HS-5 (cell line): ENCODE data around the gene PRR29.
A peak's percentile ranks its signal among the peaks of the same experiment; 100 is the strongest.
"Not testable (repeated sequence)": the region's sequence is repeated elsewhere in the genome, so short reads cannot be mapped to it uniquely, and the experiment has no call there.

ENCODE experiments used
- DNase-seq: peaks from one replicate; pipeline ENCODE4 v3.0.0-alpha.2; 2012; ENCODE audit warnings: low read depth

PRR29 gene

DNA sequence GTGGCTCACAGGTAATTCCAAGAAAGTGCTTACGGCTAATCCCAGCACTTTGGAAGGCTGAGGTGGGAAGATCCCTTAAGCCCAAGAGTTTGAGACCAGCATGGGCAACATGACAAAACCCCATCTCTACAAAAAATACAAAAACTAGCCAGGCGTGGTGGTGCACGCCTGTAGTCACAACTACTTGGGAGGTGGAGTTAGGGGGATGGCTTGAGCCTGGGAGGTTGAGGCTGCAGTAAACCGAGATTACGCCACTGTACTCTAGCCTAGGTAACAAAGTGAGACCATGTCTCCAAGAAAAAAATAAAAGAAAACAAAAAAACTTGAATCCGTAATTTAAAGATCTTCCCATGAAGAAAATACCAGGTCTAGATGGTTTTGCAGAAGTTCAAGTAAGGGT, 17.3 kb downstream of the PRR29 start:
- DNase-seq = no peak

DNA sequence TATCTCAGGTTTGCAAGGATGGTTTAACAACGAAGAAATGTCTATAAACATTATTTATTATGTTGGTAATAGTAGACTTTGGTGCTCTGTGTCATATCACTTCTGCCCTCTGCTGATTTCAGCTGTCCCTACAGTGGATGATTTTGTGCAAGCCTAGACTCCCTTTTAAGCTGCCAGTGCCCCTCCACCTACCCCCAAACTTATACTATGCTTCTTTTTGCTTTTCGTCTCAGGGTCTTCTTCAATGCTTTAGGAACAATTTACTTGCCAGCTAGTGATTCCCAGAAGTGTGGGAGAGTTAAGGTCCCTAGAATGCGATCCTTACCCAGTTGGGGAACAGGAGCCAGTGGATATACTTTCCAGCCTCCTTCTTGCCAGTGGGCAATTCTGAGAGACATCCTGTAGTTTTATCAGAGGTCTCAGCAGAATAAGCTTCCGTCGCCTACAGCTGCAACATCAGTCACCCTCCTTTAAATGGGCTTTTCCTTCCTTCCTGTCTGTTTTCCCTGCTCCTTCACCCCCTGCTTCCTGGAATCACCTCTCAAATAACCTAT, 18.2 kb downstream of the PRR29 start:
- no peak for DNase-seq

DNA sequence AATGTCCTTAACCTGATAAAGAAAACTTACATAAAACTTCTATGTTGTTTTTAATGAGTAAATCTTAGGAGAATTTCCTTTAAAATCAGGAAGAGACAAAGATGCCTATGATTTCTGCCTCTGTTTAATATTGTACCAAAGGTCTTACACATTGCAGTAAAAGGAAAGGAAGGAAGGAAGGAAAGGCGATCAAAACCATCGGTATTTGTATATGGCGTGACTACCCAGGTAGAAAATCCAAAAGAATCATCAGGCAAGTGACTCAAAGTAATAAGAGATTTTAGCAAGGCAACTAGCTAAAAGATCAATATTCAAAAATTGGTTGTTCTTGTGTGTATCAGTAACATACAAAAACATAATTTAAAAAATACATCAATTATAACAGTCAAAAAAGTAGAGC, 18.8 kb downstream of the PRR29 start:
- no peak for DNase-seq

DNA sequence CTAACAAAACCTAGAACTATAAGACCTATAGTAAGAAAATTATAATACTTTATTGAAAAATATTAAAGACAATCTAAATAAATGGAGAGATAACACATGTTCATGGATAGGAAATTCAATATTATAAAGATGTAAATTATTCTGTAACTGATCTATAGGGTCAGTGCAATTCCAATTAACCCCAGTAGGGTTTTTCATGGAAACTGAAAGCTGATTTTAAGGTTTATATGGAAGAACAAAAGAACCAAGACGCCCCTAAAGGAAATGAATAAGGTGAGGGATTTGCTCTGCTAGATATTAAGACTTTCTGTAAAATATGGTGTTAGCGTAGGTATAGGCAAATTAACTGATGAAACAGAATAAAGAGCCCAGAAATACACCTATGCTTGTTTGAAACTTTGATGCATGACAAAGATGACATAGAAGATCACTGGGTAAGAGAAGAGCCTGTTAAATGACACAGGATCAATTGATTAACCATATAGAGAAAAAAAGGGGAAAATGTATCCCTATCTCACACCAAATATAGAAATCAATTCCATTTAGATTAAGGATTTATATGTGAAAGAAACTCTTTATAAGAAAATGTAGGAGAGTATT, 19.3 kb downstream of the PRR29 start:
- DNase-seq = no peak

DNA sequence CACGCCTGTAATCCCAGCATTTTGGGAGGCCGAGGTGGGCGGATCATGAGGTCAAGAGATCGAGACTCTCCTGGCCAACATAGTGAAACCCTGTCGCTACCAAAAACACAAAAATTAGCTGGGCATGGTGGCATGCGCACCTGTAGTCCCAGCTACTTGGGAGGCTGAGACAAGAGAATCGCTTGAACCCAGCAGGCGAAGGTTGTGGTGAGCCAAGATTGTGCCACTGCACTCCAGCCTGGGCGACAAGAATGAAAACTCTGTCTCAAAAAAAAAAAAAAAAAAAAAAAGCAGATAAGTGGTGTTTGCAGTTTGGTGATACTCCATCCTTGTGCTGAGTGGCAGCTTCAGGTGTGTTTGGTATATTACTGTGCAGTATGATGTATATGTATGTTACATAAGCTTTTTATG, 21.4 kb downstream of the PRR29 start:
- not testable (repeated sequence) for DNase-seq

DNA sequence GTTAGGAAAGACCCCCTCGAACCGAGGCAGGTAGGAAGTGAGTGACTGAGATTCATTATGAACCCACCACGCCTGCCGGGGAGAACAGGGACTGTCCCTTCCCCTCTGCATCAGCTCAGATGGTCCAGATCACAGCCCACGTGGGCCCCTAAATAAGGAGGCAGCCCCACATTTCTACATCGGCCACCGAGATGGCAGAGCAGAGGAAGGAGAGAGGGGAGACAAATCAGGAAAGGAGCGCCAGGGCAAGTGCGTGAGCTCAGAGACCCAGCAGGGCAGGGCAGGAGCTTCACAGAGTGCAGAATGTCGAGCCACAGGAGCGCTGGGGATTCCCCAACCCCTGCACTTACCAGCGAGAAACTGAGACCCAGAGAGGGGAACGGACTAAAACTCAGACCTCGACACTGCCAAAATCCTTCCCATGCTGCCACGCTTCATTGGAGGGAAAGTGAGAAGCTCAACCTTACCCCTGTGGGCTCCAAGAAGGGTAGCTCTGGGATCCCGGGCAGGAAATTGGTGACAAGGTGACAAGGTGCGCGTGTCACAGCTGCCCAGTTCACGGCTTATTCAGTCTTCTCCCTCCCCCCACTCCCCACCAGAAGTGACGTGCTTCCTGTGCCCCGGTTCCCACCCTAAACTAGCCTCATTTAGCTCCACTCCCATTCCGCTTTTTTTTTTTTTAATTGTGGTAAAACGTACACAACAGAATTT, 22.1 kb downstream of the PRR29 start, which contains the start of gene ICAM2:
Gene ICAM2 (minus strand): TSS at position 578 of the 711 bp plus-strand sequence. CDS start 13,942 bp downstream, outside the sequence.
- DNase-seq = no peak

DNA sequence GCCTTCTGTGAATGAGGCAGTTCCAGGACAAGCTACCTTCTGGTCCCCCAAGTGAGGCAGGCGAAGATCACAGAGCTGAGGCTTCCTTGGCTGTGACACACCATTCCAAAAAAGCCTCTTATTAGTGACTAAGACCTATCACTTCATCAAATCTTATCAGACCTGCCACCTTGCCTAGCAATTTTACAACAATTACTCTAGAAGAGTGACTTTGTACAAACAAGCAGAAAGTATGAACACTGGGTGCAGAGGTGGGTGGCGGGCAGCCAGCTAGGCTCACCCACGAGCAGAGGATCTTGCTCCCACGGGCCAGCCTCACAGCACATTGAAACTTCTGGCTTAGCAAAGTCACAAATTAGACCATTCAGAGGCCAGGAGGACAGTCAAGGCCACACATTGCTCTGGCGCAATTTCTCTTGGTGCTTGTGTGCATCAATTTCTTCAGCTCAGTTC, 24.5 kb downstream of the PRR29 start:
- no peak for DNase-seq

DNA sequence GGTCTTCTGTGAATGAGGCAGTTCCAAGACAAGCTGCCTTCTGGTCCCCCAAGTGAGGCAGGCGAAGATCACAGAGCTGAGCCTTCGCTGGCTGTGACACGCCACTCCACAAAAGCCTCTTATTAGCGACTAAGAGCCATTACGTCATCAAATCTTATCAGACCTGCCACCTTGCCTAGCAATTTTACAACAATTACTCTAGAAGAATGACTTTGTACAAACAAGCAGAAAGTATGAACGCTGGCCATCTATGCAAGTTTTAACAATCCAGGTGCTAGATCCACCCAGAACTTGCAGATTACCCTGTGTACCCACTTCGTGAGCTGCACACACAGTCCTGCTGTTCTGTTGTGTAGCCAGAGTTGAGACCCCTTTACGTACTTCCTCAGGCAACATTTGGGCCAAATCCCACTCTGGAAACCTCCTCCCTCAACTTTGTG, 26.1 kb downstream of the PRR29 start:
- no peak for DNase-seq

DNA sequence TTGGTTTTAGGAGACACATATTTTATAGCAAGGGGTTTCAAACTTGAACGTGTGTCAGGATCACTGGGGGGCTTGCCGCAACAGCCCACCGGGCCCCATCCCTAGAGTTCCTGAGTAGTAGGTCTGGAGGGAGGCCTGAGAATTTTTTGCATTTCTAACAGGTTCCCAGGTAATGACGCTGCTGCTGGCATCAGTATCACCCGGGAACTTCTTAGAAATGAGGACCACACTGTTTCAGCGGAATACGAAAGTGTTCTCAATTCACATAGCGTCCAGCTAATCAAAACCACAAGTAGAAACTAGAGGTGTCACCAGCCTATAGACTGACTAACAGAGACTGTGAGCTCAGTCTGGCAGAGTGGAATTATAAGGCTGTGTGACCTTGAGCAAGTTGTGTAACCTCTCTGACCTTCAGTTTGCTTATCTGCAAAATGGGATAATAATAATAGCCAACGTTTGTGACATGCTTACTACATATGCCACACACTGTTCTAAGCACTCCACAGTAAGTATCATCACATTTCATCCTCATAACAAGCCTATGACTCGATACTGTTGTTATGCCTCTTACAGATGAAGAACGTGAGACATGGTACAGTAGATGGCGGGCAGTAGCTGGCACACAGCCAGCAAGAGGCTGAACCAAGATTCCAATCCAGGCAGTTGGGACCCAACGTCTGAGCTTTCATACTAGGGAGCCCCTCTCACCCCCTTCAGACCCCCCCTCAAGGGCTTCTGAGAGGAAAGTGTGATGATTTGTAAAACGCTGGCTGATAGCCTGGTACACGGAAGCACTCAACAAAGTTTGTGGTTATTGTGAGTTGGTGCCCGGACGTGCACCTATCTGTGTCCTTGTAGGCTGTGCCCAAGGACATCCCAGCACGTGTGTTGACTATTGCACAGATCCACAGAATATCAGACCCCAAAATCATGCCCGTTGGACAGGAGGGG, 26.9 kb downstream of the PRR29 start:
- DNase-seq = no peak

DNA sequence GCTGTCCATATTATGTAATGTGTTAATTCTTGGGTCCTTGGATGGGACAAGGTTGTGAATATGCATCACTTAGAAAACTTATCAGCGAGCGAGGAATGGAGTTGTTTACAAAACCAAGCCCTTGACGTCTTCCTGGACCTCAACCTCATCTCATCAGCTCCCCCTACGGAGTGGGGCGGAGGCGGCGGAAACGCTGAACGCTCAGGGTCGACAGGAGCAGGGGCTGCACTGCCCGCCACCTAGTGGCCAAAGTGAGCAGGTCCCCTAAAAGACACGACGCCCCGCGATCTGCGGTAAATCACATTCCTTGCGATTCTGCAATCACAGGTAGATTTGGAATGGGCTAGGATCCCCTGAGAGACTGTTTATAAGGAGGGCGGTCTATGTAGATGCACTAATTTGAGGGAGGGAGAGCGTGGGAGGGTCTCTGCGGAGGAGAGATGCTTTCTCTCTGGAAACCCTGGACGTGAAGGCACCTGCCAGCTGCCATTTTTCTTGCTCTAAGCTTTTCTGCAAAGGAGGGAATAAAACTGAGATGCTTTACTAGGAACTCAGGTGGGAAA, 27.7 kb downstream of the PRR29 start:
- peak; percentile 22 for DNase-seq

DNA sequence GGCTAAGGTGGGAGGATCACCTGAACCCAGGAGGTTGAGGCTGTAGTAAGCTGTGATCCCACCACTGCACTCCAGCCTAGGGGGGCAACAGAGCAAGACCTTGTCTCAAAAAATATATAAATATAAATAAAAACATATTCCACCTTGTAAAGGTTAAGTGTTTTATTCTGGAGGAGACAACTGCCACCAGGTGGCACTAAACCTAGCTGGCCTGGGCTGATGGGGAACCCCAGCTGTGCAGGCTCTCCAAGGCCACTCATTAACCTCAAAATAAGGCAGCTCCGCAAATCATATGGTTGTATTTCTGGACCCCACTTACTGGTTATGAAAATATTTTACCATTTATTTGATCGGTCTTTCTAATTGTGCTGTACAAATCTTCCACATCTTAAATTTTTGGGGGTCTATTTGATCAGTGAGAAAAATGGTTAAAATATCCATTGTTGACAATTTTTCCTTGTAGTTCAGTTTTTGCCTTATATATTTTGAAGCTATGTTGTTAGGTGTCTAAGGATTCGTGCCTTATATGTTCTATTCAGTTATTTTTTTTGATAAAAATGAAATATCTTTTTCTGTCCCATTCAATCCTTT, 30.8 kb downstream of the PRR29 start:
- peak; percentile 25 for DNase-seq

DNA sequence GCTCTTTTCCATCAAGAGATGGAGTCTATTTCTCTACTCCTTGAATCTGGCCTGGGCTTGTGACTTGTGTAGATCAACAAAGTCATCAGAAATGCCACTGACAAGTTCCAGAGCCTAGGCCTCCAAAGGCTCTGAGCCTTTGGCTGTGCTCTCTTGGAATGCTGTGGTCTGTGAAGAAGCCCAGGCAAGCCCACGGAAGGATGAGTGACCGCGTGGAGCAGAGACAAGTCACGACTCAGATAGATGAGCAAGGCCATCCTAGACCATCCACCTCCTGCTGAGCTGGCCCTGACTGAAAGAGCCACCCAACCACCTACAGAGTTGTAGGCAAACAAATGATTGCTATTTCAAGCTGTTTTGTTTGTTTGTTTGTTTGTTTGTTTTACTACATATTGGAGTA, 33.9 kb downstream of the PRR29 start:
- DNase-seq = peak; percentile 45

DNA sequence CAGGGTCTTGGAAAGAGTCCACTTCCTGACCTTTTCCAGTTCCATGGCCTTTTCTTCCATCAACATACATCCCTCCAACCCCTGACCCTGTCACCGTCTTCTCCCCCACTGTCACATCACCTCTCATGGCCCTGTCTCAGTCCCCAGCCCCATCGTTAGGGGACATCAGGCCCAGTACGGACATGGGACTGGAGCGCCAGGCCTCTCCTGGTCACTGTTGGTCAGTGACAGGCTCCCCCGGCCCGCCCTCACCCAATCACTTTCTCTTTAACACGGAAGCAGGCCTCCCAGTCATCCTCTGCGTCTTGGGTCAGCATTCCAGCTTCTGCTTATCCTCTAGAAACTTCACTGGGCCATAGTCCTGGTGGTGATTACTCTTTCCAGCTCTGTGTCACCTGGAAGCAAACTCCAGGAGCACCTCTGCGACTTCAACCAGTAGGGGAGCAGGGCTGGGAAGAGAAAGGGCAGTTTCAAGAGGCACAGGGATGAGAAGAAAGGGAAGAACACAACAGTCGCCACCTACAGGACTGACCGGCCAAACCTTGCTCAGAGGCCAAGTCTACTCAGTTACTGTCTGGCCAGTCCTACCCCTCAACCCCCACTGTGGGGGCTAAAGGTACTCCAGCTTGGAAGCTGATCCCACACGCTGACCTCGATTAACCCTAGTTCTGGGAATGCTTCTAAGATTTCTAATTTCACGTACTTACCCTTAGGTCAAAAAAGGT, 38.2 kb downstream of the PRR29 start:
- DNase-seq = no peak

DNA sequence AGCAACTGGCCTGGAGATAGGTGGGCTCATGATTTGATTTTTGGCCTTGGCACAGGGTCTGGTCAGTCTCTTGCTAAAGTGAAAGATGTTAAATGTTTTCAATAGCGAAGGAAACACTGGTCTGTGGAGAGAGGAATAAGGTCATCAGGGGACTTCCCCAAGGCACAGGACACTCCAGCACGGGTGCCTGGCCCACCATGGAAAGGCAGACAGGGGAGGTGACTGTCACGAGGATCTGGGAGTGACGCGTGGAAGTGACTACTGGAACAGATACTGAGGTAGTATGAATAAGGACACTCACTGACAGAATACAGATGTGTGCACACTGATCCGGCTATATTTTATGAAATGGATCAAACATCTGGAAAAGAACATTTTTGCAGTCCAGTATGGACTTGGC, 39.0 kb downstream of the PRR29 start:
- no peak for DNase-seq

DNA sequence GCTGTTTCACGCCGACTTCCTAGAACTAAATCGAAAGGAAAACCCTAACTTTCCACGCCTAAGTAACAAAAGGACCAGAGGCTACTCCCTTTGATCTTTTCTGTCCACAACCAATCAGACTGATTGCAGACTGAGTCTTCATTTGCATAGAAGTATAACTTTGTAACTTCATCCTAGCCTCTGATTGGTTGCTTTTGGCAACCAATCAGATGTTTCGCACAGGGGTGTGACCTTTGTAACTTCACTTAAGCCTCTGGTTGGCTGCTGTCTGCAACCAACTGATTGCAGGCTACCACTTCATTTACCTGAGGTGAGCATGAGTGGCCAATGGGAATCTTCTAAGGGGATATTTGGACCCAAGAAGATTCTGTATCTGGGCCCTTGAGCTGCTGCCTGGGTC, 39.7 kb downstream of the PRR29 start:
- DNase-seq = no peak

DNA sequence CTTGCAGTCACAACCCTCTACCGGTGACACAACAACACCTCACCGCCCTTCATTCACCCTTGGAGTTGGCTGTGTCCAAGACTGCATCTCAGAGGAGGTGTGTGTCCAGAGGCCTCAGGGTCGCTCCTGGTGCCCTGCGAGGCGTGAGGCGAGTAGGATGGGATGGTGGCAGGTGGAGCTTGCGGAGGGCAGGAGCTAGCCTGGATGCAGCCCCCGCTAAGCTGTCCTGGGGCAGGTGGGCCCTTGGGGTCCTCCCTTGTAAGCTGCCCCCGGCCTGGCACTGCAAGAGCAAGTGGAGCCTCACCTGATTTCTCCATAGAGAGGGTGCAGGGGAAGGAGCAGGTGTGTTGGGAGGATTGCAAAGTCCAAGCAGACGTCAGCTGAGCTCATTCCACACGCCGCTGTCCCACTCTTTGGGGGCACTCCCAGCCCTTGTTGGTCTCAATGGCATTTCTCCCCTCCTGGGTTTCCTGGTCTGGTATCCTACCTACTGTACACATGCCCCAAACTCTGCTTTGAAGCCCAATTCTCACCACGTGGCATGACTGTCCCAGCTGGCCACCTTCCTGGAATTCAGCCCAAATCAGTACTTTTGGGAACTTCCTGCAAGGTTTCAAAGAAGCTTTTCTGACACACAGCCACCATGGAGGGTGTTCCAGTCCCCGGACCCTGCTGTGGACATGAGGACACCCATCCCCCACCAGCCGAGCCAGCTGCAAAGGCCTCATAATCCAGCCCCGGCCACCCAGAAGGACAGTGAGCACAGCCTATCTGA, 40.4 kb downstream of the PRR29 start:
- no peak for DNase-seq

DNA sequence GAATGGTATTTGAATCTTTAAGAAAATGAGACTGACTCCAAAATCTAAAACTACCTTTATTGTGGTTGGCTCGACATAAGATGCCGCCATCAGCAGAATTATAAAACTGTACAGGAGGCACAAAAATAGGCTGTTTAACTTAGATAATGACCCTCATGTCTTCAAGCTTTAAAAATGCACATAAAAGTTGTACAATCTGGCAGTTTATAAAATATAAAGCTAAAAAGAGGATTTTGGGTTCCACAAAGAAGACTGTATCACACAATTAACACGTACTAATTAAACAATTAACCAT, 40.9 kb downstream of the PRR29 start:
- no peak for DNase-seq

DNA sequence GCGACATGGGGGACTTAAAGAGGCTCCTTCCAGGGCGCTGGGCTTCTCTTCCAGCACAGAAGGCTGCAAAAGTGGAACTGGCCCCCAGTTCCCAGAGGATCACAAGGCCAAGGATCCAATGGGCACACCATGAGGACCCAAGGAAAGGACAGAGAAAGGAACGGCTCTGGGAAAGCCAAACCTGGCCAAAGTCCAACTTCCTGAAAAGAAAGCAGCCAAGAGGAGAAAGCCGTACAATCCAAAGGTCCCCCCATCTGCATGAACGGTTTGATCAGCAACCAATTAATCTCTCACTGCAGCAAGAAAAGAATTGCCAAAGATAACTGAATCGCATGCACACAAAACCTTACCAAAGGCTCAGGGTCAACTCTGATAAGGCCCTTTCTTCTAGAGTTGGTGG, 42.1 kb downstream of the PRR29 start:
- DNase-seq = no peak

DNA sequence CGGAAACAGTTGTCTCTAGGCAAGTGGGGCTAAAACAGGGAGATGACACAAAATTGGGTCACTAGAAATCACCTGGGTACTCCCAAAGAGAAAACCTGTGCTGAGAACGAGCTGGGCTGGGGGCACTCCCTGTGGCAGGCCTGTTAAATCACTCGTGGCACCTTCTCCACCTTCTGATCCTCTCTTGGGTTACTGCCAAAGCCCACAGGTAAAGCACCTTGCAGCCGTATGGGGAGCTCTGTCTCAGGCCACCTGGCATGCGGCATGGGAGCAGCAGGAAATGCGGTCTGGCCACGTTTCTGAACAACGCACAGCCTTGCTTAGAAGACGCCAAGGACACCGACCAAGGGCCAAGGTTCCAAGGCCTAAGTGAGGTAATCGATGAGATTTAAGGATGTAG, 43.8 kb downstream of the PRR29 start:
- no peak for DNase-seq
